GM12801 (cell line): ENCODE data around the gene ZNF384.

Experiments used
- CTCF ChIP-seq: IDR thresholded peaks from one replicate; pipeline ENCODE4 v1.5.1; 2011; ENCODE audit warnings: control low read depth; ENCODE audit not compliant: insufficient read length; ENCODE audit errors: extremely low read depth

ZNF384 gene

GRCh38 chr12:6688999-6689882, at the start of gene ZNF384:
Gene ZNF384 (minus strand): TSS chr12:6689375. CDS start chr12:6679520, 9,855 bp downstream.
- TF ChIP-seq CTCF: no peak

- TF ChIP-seq CTCF: no peak
Observed at GRCh38 chr12:6736754-6737153, 47.6 kb upstream of the ZNF384 start.

- no peak for TF ChIP-seq CTCF
Observed at GRCh38 chr12:6735448-6736191, 46.4 kb upstream of the ZNF384 start.

GRCh38 chr12:6734506-6735387, 45.6 kb upstream of the ZNF384 start:
- no peak for TF ChIP-seq CTCF

GRCh38 chr12:6730169-6730568, 41.0 kb upstream of the ZNF384 start:
- TF ChIP-seq CTCF: no peak

- TF ChIP-seq CTCF: no peak
Observed at GRCh38 chr12:6729186-6729585, 40.0 kb upstream of the ZNF384 start.

GRCh38 chr12:6725350-6725749, 36.2 kb upstream of the ZNF384 start:
- TF ChIP-seq CTCF: no peak
